Skeletal muscle satellite cell (primary cell): ENCODE measurements around the gene MBD4. TPM values are rescaled to one million over a fixed set of nuclear protein-coding genes. Genes with fewer than 3 reads are reported as not detected.
"Not testable (repeated sequence)": the region's sequence is repeated elsewhere in the genome, so short reads cannot be mapped to it uniquely, and the experiment has no call there.

ENCODE experiments used
- H3K27me3 ChIP-seq: 2 replicates; pipeline ENCODE4 v1.7.0; 2013; ENCODE audit warnings: low read length; ENCODE audit not compliant: control insufficient read depth, insufficient read depth
- H3K36me3 ChIP-seq: 2 replicates; pipeline ENCODE4 v1.7.0; 2013; ENCODE audit warnings: mild to moderate bottlenecking, control low read depth, low read length; ENCODE audit not compliant: insufficient read depth
- H3K4me1 ChIP-seq: 2 replicates; pipeline ENCODE4 v1.7.0; 2013; ENCODE audit warnings: low read length; ENCODE audit not compliant: control insufficient read depth, insufficient read depth
- H3K4me2 ChIP-seq: 2 replicates; pipeline ENCODE4 v1.7.0; 2013; ENCODE audit warnings: mild to moderate bottlenecking, low read length
- H3K4me3 ChIP-seq: 2 replicates; pipeline ENCODE4 v1.7.0; 2013; ENCODE audit warnings: low read length
- H3K9ac ChIP-seq: 2 replicates; pipeline ENCODE4 v1.7.0; 2013; ENCODE audit warnings: mild to moderate bottlenecking, low read depth, low read length, moderate library complexity
- H3K9me3 ChIP-seq: replicated peaks from 2 replicates; pipeline ENCODE4 v1.7.0; 2013; ENCODE audit warnings: mild to moderate bottlenecking, control low read depth, low read length
- total RNA-seq: library from RNA; depleted of rRNA; stranded (reverse); fragments of >200 nt; gene quantifications from 2 replicates; pipeline ENCODE4 v1.2.3, GENCODE V29; 2012; rRNA removed

The MBD4 gene
- total RNA-seq: 21.6 and 26.9 TPM in 2 replicates

GRCh38 chr3:129439817-129440617 is at the start of gene MBD4, which contains the start of gene IFT122:
TSS of gene MBD4 (minus strand) at chr3:129439948. CDS start at chr3:129439833, 115 bp downstream.
TSS of gene IFT122 (plus strand) at chr3:129440224. CDS start at chr3:129440331, 107 bp downstream.
- Histone ChIP-seq H3K4me1 (peaks cover 51% of the 10 kb centered on the region), H3K27me3 (no peaks in the 10 kb centered on the region), H3K4me3 (peak within 1 kb of the TSS; percentile 94), H3K4me2 (peak within 1 kb of the TSS; percentile 83), H3K9ac (peak within 1 kb of the TSS; percentile 96), H3K36me3 (peaks cover 23% of the 10 kb centered on the region), H3K9me3 (no peaks in the 10 kb centered on the region)

GRCh38 chr3:129489258-129489657 is 49.5 kb upstream of the MBD4 start:
- H3K9me3 ChIP-seq, H3K4me2 ChIP-seq, H3K4me3 ChIP-seq, H3K36me3 ChIP-seq, H3K9ac ChIP-seq, H3K27me3 ChIP-seq: not testable (repeated sequence)
- H3K4me1 ChIP-seq: peaks cover 55% of the 10 kb centered on the region

GRCh38 chr3:129487868-129488335 is 48.2 kb upstream of the MBD4 start:
- H3K36me3 ChIP-seq, H3K9me3 ChIP-seq, H3K4me2 ChIP-seq, H3K9ac ChIP-seq, H3K27me3 ChIP-seq, H3K4me3 ChIP-seq: not testable (repeated sequence)
- peaks cover 53% of the 10 kb centered on the region for H3K4me1 ChIP-seq

GRCh38 chr3:129487183-129487867 is 47.6 kb upstream of the MBD4 start:
- H3K27me3 ChIP-seq: no peaks in the 10 kb centered on the region
- H3K4me1 ChIP-seq: peaks cover 50% of the 10 kb centered on the region
- H3K36me3 ChIP-seq: peaks cover 10% of the 10 kb centered on the region
- H3K9me3 ChIP-seq: no peaks in the 10 kb centered on the region
- no peak overlapping the region for H3K4me3 ChIP-seq
- H3K9ac ChIP-seq: peak overlapping the region; percentile 49
- H3K4me2 ChIP-seq: no peak overlapping the region

- H3K4me1 ChIP-seq: peaks cover 50% of the 10 kb centered on the region
- peak overlapping the region; percentile 41 for H3K4me2 ChIP-seq
- H3K36me3 ChIP-seq: peaks cover 17% of the 10 kb centered on the region
- no peak overlapping the region for H3K4me3 ChIP-seq
- no peaks in the 10 kb centered on the region for H3K27me3 ChIP-seq
- H3K9ac ChIP-seq: peak overlapping the region; percentile 49
- no peaks in the 10 kb centered on the region for H3K9me3 ChIP-seq
Observed at GRCh38 chr3:129486664-129487035, 46.9 kb upstream of the MBD4 start.

- Histone ChIP-seq H3K4me3 (no peak overlapping the region), H3K36me3 (peaks cover 18% of the 10 kb centered on the region), H3K4me2 (peak overlapping the region; percentile 41), H3K4me1 (peaks cover 45% of the 10 kb centered on the region), H3K27me3 (no peaks in the 10 kb centered on the region), H3K9me3 (no peaks in the 10 kb centered on the region), H3K9ac (peak overlapping the region; percentile 49)
Observed at GRCh38 chr3:129485721-129486663, 46.2 kb upstream of the MBD4 start.

GRCh38 chr3:129485146-129485545 is 45.4 kb upstream of the MBD4 start:
- not testable (repeated sequence) for H3K9me3 ChIP-seq

GRCh38 chr3:129483870-129484269 is 44.1 kb upstream of the MBD4 start:
- no peaks in the 10 kb centered on the region for H3K9me3 ChIP-seq
- peaks cover 38% of the 10 kb centered on the region for H3K4me1 ChIP-seq
- H3K36me3 ChIP-seq: peaks cover 25% of the 10 kb centered on the region
- H3K4me3 ChIP-seq: no peak overlapping the region
- H3K27me3 ChIP-seq: no peaks in the 10 kb centered on the region
- no peak overlapping the region for H3K4me2 ChIP-seq
- no peak overlapping the region for H3K9ac ChIP-seq

More at GRCh38 chr3:129485146-129485545, 45.4 kb upstream of the MBD4 start:
- H3K36me3 ChIP-seq: peaks cover 18% of the 10 kb centered on the region
- H3K4me1 ChIP-seq: peaks cover 38% of the 10 kb centered on the region
- peak overlapping the region; percentile 32 for H3K9ac ChIP-seq
- not testable (repeated sequence) for H3K4me2 ChIP-seq, H3K27me3 ChIP-seq, H3K4me3 ChIP-seq

GRCh38 chr3:129482721-129483120 is 43.0 kb upstream of the MBD4 start:
- Histone ChIP-seq H3K4me1 (peaks cover 38% of the 10 kb centered on the region), H3K36me3 (peaks cover 29% of the 10 kb centered on the region), H3K4me3 (no peak overlapping the region), H3K4me2 (no peak overlapping the region), H3K9ac (no peak overlapping the region), H3K27me3 (no peaks in the 10 kb centered on the region), H3K9me3 (no peaks in the 10 kb centered on the region)

- no peak overlapping the region for H3K4me2 ChIP-seq
- H3K36me3 ChIP-seq: peaks cover 29% of the 10 kb centered on the region
- H3K4me3 ChIP-seq: no peak overlapping the region
- H3K4me1 ChIP-seq: peaks cover 29% of the 10 kb centered on the region
- H3K9ac ChIP-seq: no peak overlapping the region
- H3K27me3 ChIP-seq: no peaks in the 10 kb centered on the region
- no peaks in the 10 kb centered on the region for H3K9me3 ChIP-seq
Observed at GRCh38 chr3:129481766-129482332, 42.1 kb upstream of the MBD4 start.
